ENCODE measurements around the gene MAT1A.
"Not testable (repeated sequence)": the region's sequence is repeated elsewhere in the genome, so short reads cannot be mapped to it uniquely, and the experiment has no call there.

DNA sequence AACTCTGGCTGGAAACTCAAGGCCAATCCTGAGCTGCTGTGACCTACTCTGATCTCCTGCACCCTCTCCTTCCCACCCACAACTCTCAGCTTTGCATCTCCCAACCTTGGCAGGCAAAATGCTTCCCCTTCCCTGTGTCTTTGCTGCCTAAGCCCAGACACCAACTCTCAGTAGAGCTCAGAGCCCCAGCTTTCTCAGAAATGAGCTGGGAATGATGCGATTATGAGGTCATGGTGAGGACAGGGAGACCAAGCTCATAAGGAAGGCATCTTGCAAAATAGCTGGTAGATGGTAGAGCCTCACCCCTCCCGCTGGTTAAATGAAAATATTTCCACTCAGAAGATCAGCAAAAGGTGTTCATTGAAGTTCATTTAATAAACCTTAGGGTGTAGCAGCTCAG, 34.7 kb downstream of the MAT1A start:
- TF ChIP-seq, protein P1, sequence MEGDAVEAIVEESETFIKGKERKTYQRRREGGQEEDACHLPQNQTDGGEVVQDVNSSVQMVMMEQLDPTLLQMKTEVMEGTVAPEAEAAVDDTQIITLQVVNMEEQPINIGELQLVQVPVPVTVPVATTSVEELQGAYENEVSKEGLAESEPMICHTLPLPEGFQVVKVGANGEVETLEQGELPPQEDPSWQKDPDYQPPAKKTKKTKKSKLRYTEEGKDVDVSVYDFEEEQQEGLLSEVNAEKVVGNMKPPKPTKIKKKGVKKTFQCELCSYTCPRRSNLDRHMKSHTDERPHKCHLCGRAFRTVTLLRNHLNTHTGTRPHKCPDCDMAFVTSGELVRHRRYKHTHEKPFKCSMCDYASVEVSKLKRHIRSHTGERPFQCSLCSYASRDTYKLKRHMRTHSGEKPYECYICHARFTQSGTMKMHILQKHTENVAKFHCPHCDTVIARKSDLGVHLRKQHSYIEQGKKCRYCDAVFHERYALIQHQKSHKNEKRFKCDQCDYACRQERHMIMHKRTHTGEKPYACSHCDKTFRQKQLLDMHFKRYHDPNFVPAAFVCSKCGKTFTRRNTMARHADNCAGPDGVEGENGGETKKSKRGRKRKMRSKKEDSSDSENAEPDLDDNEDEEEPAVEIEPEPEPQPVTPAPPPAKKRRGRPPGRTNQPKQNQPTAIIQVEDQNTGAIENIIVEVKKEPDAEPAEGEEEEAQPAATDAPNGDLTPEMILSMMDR (IDR thresholded peaks at IDR 0.05): not testable (repeated sequence)
- TF ChIP-seq POLR2AphosphoS5 (IDR thresholded peaks at IDR 0.05; ENCODE audit: low read depth, low read length); TCF7L2 (IDR thresholded peaks at IDR 0.05; ENCODE audit: low read depth, low read length); SIN3A (IDR thresholded peaks at IDR 0.05; ENCODE audit: borderline replicate concordance, insufficient read depth, low read depth, low read length): not testable (repeated sequence)
- TF ChIP-seq, protein P2, sequence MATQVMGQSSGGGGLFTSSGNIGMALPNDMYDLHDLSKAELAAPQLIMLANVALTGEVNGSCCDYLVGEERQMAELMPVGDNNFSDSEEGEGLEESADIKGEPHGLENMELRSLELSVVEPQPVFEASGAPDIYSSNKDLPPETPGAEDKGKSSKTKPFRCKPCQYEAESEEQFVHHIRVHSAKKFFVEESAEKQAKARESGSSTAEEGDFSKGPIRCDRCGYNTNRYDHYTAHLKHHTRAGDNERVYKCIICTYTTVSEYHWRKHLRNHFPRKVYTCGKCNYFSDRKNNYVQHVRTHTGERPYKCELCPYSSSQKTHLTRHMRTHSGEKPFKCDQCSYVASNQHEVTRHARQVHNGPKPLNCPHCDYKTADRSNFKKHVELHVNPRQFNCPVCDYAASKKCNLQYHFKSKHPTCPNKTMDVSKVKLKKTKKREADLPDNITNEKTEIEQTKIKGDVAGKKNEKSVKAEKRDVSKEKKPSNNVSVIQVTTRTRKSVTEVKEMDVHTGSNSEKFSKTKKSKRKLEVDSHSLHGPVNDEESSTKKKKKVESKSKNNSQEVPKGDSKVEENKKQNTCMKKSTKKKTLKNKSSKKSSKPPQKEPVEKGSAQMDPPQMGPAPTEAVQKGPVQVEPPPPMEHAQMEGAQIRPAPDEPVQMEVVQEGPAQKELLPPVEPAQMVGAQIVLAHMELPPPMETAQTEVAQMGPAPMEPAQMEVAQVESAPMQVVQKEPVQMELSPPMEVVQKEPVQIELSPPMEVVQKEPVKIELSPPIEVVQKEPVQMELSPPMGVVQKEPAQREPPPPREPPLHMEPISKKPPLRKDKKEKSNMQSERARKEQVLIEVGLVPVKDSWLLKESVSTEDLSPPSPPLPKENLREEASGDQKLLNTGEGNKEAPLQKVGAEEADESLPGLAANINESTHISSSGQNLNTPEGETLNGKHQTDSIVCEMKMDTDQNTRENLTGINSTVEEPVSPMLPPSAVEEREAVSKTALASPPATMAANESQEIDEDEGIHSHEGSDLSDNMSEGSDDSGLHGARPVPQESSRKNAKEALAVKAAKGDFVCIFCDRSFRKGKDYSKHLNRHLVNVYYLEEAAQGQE (IDR thresholded peaks at IDR 0.05; ENCODE audit: insufficient read depth in 1 of 2, low read depth in 2 of 2, low read length in 1 of 2): not testable (repeated sequence)

All from Panc1 (cell line).